HUES48 (cell line): ENCODE measurements around the gene PIGS.
"Not testable (repeated sequence)": the region's sequence is repeated elsewhere in the genome, so short reads cannot be mapped to it uniquely, and the experiment has no call there.

Source experiments
- H3K27ac ChIP-seq: one replicate; pipeline ENCODE4 v1.7.0; 2013; ENCODE audit warnings: low read depth, low read length, inconsistent platforms
- H3K27me3 ChIP-seq: 2 replicates; pipeline ENCODE4 v1.6.1; 2013; ENCODE audit warnings: mild to moderate bottlenecking, low read length; ENCODE audit not compliant: control insufficient read depth, insufficient read depth
- H3K36me3 ChIP-seq: 2 replicates; pipeline ENCODE4 v1.6.1; 2013; ENCODE audit warnings: low read length; ENCODE audit not compliant: control insufficient read depth, insufficient read depth
- H3K4me1 ChIP-seq: 2 replicates; pipeline ENCODE4 v1.6.1; 2013; ENCODE audit warnings: mild to moderate bottlenecking, low read length; ENCODE audit not compliant: control insufficient read depth, insufficient read depth
- H3K4me3 ChIP-seq: 2 replicates; pipeline ENCODE4 v1.5.1; 2013; ENCODE audit warnings: mild to moderate bottlenecking, low read depth, low read length
- H3K9ac ChIP-seq: 2 replicates; pipeline ENCODE4 v1.6.1; 2013; ENCODE audit warnings: mild to moderate bottlenecking, low read depth, low read length, moderate library complexity
- H3K9me3 ChIP-seq: 2 replicates; pipeline ENCODE4 v1.6.1; 2013; ENCODE audit warnings: low read length; ENCODE audit not compliant: control insufficient read depth, insufficient read depth

Gene PIGS

GRCh38 chr17:28578246-28579195 lies 7.2 kb upstream of the PIGS start:
- no peak overlapping the region for H3K9ac ChIP-seq
- H3K27me3 ChIP-seq = no peaks in the 10 kb centered on the region; the same call in 1 of the 2 replicates
- no peaks in the 10 kb centered on the region for H3K9me3 ChIP-seq
- peaks cover 5% of the 10 kb centered on the region; the same call in 1 of the 2 replicates for H3K4me1 ChIP-seq
- peaks cover 66% of the 10 kb centered on the region for H3K36me3 ChIP-seq
- no peak overlapping the region for H3K4me3 ChIP-seq
- no peak overlapping the region for H3K27ac ChIP-seq

- Histone ChIP-seq H3K36me3 (peaks cover 59% of the 10 kb centered on the region), H3K4me3 (no peak overlapping the region), H3K27me3 (peaks cover under 1% of the 10 kb centered on the region; the same call in 1 of the 2 replicates), H3K4me1 (peaks cover 5% of the 10 kb centered on the region; the same call in 1 of the 2 replicates), H3K9me3 (no peaks in the 10 kb centered on the region), H3K27ac (peak overlapping the region; percentile 75), H3K9ac (no peak overlapping the region)
Observed at GRCh38 chr17:28577466-28577824, 6.1 kb upstream of the PIGS start.

GRCh38 chr17:28576758-28577465 lies 5.6 kb upstream of the PIGS start, which contains the start of gene ALDOC:
ALDOC (minus strand) TSS chr17:28576895; CDS start chr17:28575532, 1,363 bp downstream.
- Histone ChIP-seq H3K27ac (peak within 1 kb of the TSS; percentile 75), H3K4me1 (peaks cover 5% of the 10 kb centered on the region), H3K9ac (no peak within 1 kb of the TSS), H3K9me3 (no peaks in the 10 kb centered on the region), H3K27me3 (peaks cover 6% of the 10 kb centered on the region; the same call in 1 of the 2 replicates), H3K36me3 (peaks cover 54% of the 10 kb centered on the region), H3K4me3 (peak within 1 kb of the TSS; percentile 55; the same call in 1 of the 2 replicates)

- H3K9me3 ChIP-seq, H3K27ac ChIP-seq, H3K27me3 ChIP-seq, H3K4me1 ChIP-seq, H3K9ac ChIP-seq: not testable (repeated sequence)
- Histone ChIP-seq H3K36me3 (peaks cover 50% of the 10 kb centered on the region), H3K4me3 (peak overlapping the region; percentile 37; the same call in 1 of the 2 replicates)
Observed at GRCh38 chr17:28576016-28576415, 4.7 kb upstream of the PIGS start.

- H3K36me3 ChIP-seq = peaks cover 42% of the 10 kb centered on the region
- H3K4me1 ChIP-seq = peaks cover 5% of the 10 kb centered on the region
- no peak overlapping the region for H3K27ac ChIP-seq
- no peak overlapping the region for H3K4me3 ChIP-seq
- no peak overlapping the region for H3K9ac ChIP-seq
- no peaks in the 10 kb centered on the region for H3K9me3 ChIP-seq
- H3K27me3 ChIP-seq = peaks cover 7% of the 10 kb centered on the region; the same call in 1 of the 2 replicates
Observed at GRCh38 chr17:28575126-28575795, 3.9 kb upstream of the PIGS start.

- no peak overlapping the region for H3K9ac ChIP-seq
- peaks cover 7% of the 10 kb centered on the region; the same call in 1 of the 2 replicates for H3K27me3 ChIP-seq
Observed at GRCh38 chr17:28574526-28574925, 3.2 kb upstream of the PIGS start.

GRCh38 chr17:28573966-28574480 lies 2.7 kb upstream of the PIGS start:
- no peak overlapping the region for H3K27ac ChIP-seq
- peaks cover 5% of the 10 kb centered on the region for H3K4me1 ChIP-seq
- peaks cover 7% of the 10 kb centered on the region; the same call in 1 of the 2 replicates for H3K27me3 ChIP-seq
- H3K9ac ChIP-seq = no peak overlapping the region
- H3K9me3 ChIP-seq = no peaks in the 10 kb centered on the region
- no peak overlapping the region for H3K4me3 ChIP-seq
- H3K36me3 ChIP-seq = peaks cover 30% of the 10 kb centered on the region

More at GRCh38 chr17:28574526-28574925, 3.2 kb upstream of the PIGS start:
- Histone ChIP-seq H3K4me3 (no peak overlapping the region), H3K36me3 (peaks cover 35% of the 10 kb centered on the region), H3K4me1 (peaks cover 5% of the 10 kb centered on the region), H3K27ac (no peak overlapping the region), H3K9me3 (no peaks in the 10 kb centered on the region)

GRCh38 chr17:28573521-28573920 lies 2.2 kb upstream of the PIGS start:
- peaks cover 7% of the 10 kb centered on the region; the same call in 1 of the 2 replicates for H3K27me3 ChIP-seq
- H3K9ac ChIP-seq = no peak overlapping the region
- H3K9me3 ChIP-seq = no peaks in the 10 kb centered on the region
- H3K4me3 ChIP-seq = no peak overlapping the region
- H3K4me1 ChIP-seq = peaks cover 5% of the 10 kb centered on the region
- H3K27ac ChIP-seq = no peak overlapping the region
- H3K36me3 ChIP-seq = peaks cover 25% of the 10 kb centered on the region

- Histone ChIP-seq H3K4me1 (peaks cover 5% of the 10 kb centered on the region), H3K9me3 (no peaks in the 10 kb centered on the region), H3K4me3 (no peak overlapping the region), H3K9ac (no peak overlapping the region), H3K27ac (no peak overlapping the region), H3K27me3 (peaks cover 7% of the 10 kb centered on the region; the same call in 1 of the 2 replicates), H3K36me3 (peaks cover 20% of the 10 kb centered on the region)
Observed at GRCh38 chr17:28573040-28573380, 1.7 kb upstream of the PIGS start.

GRCh38 chr17:28572259-28573039 lies 1.1 kb upstream of the PIGS start:
- Histone ChIP-seq H3K4me3 (peak overlapping the region; percentile 79), H3K36me3 (peaks cover 18% of the 10 kb centered on the region), H3K9me3 (no peaks in the 10 kb centered on the region), H3K27me3 (peaks cover 7% of the 10 kb centered on the region; the same call in 1 of the 2 replicates), H3K27ac (no peak overlapping the region), H3K9ac (no peak overlapping the region), H3K4me1 (peaks cover 5% of the 10 kb centered on the region)
